Uterus (tissue), 4 donors: Measurements from ENCODE around the gene SKOR1. TPM values are rescaled to one million over a fixed set of nuclear protein-coding genes. Genes with fewer than 3 reads are reported as not detected.

ENCODE experiments used
- DNase-seq, 2 donors: peaks; one replicate each; pipeline ENCODE4 v3.0.0-alpha.2; 2019 to 2020
- H3K27ac ChIP-seq, 2 donors: fragments of 200-600 bp; sonication (generic); 1 replicate in 1 of 2; 2 replicates in 1 of 2; pipeline ENCODE4 v1.5.1; 2016 to 2018
- H3K27me3 ChIP-seq, 2 donors: fragments of 200-600 bp; sonication (generic); one replicate each; pipeline ENCODE4 v1.5.1; 2018 to 2019; ENCODE audit warnings: control low read depth in 1 of 2
- H3K36me3 ChIP-seq, 2 donors: fragments of 200-600 bp; sonication (generic); one replicate each; pipeline ENCODE4 v1.5.1; 2019; ENCODE audit warnings: control low read depth in 1 of 2
- H3K4me1 ChIP-seq, 2 donors: fragments of 200-600 bp; sonication (generic); one replicate each; pipeline ENCODE4 v1.5.1; 2018 to 2019; ENCODE audit warnings: control low read depth in 1 of 2
- H3K4me3 ChIP-seq, 2 donors: fragments of 200-600 bp; sonication (generic); 1 replicate in 1 of 2; 2 replicates in 1 of 2; pipeline ENCODE4 v1.5.1; 2018 to 2019; ENCODE audit warnings: mild to moderate bottlenecking in 1 of 2
- H3K9me3 ChIP-seq, 2 donors: fragments of 200-600 bp; sonication (generic); one replicate each; pipeline ENCODE4 v1.5.1; 2019; ENCODE audit warnings: control low read depth in 1 of 2
- CTCF ChIP-seq, 4 experiments: fragments of 200-600 bp in 2 of 4; fragments of 450-650 bp in 2 of 4; sonication (generic) in 2 of 4; IDR thresholded peaks; one replicate each; pipeline ENCODE4 v1.5.1; 2016 to 2019; ENCODE audit warnings: antibody characterized with exemption in 4 of 4, mild to moderate bottlenecking in 2 of 4, moderate library complexity in 1 of 4
- POLR2A ChIP-seq, 2 donors: fragments of 450-650 bp; IDR thresholded peaks; one replicate each; pipeline ENCODE4 v1.6.1; 2016; ENCODE audit warnings: antibody characterized with exemption in 2 of 2, mild to moderate bottlenecking in 1 of 2, moderate library complexity in 1 of 2
- intact Hi-C: fragments of 100-400 bp; cut with DNase I; formaldehyde crosslinking; loops from one replicate; pipeline ENCODE4 v1.15.1; 2023; ENCODE audit warnings: low total_unique reads
- total RNA-seq, 4 donors: library from RNA; depleted of rRNA in 3 of 4; stranded (reverse); fragments of >200 nt in 3 of 4; gene quantifications; one replicate each; pipeline versions ENCODE4 v1.1.0 to v1.2.4, GENCODE V29; 2014 to 2023
- donor health status: DM: yes; HTN: yes; CAD: no.

SKOR1 gene
- total RNA-seq, 4 donors from 2014 or later, result 0.35 to 1.7 (median 0.77) TPM; not detected in 1

GRCh38 chr15:67843571-67844387, 18.5 kb downstream of the SKOR1 start:
- H3K27me3 ChIP-seq, result no peaks in the 10 kb centered on the region
- intact Hi-C loops, result no loop called here
- peak overlapping the region; percentile 83 to 88 for H3K27ac ChIP-seq
- no peaks in the 10 kb centered on the region for H3K9me3 ChIP-seq
- peaks cover 6 to 10% of the 10 kb centered on the region in 2 donors for H3K4me1 ChIP-seq
- no peak overlapping the region for H3K4me3 ChIP-seq
- no peaks in the 10 kb centered on the region for H3K36me3 ChIP-seq
- TF ChIP-seq POLR2A (IDR thresholded peaks at IDR 0.05) (no peak), CTCF (IDR thresholded peaks at IDR 0.05) (no peak)
- peak; percentile 80 to 81 for DNase-seq

GRCh38 chr15:67845974-67846373, 20.7 kb downstream of the SKOR1 start:
- H3K4me3 ChIP-seq, result no peak overlapping the region
- H3K36me3 ChIP-seq, result no peaks in the 10 kb centered on the region
- H3K9me3 ChIP-seq, result no peaks in the 10 kb centered on the region
- DNase-seq, result no peak
- peaks cover 6 to 10% of the 10 kb centered on the region in 2 donors for H3K4me1 ChIP-seq
- no peak overlapping the region for H3K27ac ChIP-seq
- no peak for TF ChIP-seq POLR2A (IDR thresholded peaks at IDR 0.05)
- no peak for TF ChIP-seq CTCF (IDR thresholded peaks at IDR 0.05)
- intact Hi-C loops, result no loop called here
- H3K27me3 ChIP-seq, result no peaks in the 10 kb centered on the region

GRCh38 chr15:67849538-67849937, 24.2 kb downstream of the SKOR1 start:
- Histone ChIP-seq H3K36me3 (no peaks in the 10 kb centered on the region), H3K27me3 (no peaks in the 10 kb centered on the region), H3K4me1 (no peaks in the 10 kb centered on the region), H3K27ac (no peak overlapping the region), H3K4me3 (no peak overlapping the region), H3K9me3 (no peaks in the 10 kb centered on the region)
- intact Hi-C loops, result no loop called here
- TF ChIP-seq POLR2A (IDR thresholded peaks at IDR 0.05) (no peak), CTCF (IDR thresholded peaks at IDR 0.05) (no peak)
- no peak for DNase-seq

- H3K4me1 ChIP-seq, result no peaks in the 10 kb centered on the region
- no peak for DNase-seq
- H3K36me3 ChIP-seq, result no peaks in the 10 kb centered on the region
- no peak overlapping the region for H3K27ac ChIP-seq
- no peak overlapping the region for H3K4me3 ChIP-seq
- intact Hi-C loops, result no loop called here
- no peaks in the 10 kb centered on the region for H3K9me3 ChIP-seq
- H3K27me3 ChIP-seq, result no peaks in the 10 kb centered on the region
- TF ChIP-seq POLR2A (IDR thresholded peaks at IDR 0.05) (no peak), CTCF (IDR thresholded peaks at IDR 0.05) (no peak)
Observed at GRCh38 chr15:67850336-67850735, 25.0 kb downstream of the SKOR1 start.

- no peak for DNase-seq
- TF ChIP-seq POLR2A (IDR thresholded peaks at IDR 0.05), result no peak
- TF ChIP-seq CTCF (IDR thresholded peaks at IDR 0.05), result no peak
- H3K4me3 ChIP-seq, result no peak overlapping the region
- H3K27ac ChIP-seq, result no peak overlapping the region
- no peaks in the 10 kb centered on the region for H3K9me3 ChIP-seq
- H3K27me3 ChIP-seq, result no peaks in the 10 kb centered on the region
- no peaks in the 10 kb centered on the region for H3K4me1 ChIP-seq
- no peaks in the 10 kb centered on the region for H3K36me3 ChIP-seq
- intact Hi-C loops, result no loop called here
Observed at GRCh38 chr15:67850994-67851571, 25.8 kb downstream of the SKOR1 start.
